KG1 (cell line): ENCODE results near the gene XIRP2.
A peak's percentile ranks its signal among the peaks of the same experiment; 100 is the strongest.

Experiments
- DNase-seq: peaks from one replicate; lab custom pipeline; 2025; lab: John Stamatoyannopoulos, UW

XIRP2 gene

DNA sequence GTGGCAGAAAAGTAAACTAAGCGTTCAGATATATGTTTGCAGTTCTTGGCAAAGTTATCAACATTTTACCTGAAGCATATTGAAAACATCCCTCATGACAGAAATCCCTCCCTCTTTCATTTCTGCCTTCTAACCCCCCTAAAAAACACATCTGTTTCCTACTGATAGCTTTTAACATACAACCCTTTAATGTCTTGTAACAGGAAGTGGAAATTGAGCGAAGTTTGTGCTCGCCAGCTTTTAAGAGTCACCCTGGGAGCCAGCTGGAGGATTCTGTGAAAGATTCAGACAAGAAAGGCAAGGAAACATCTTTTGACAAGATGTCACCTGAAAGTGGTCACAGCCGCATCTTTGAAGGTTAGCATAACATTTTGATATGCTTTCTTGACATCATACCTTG lies 247.4 kb downstream of the XIRP2 start:
- peak; percentile 42 for DNase-seq

DNA sequence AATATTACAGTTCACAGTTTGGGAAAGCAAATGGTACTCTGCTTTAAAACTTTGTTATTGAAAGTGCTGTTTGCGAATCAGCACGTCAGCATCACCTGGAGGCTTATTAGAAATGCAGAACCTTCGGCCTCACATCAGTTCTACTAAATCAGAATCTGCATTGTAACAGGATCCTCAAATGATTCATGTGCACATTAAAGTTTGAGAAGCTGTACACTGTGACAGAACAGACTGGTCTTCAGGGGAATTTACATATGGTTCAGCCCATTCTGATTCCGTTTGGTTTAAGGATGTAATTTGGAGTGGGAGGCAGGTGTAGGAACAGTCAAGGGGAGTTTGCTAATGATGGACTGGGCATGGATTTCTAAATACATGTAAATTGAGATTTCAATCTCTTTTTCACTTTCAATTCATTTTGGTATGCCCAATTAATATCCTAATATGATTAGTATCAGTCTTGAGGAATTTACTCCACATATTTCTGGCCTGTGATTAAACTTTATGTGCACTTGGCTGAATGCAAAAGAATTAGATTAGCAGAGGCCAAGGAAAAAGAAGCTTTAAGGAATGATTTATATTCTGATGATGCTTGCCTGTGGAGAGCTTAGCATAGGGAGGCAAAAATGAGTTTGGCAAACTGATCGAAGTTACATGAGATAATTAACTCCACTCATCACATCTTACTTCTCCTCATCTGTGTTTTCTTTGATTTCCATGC lies 248.8 kb downstream of the XIRP2 start:
- DNase-seq = no peak

DNA sequence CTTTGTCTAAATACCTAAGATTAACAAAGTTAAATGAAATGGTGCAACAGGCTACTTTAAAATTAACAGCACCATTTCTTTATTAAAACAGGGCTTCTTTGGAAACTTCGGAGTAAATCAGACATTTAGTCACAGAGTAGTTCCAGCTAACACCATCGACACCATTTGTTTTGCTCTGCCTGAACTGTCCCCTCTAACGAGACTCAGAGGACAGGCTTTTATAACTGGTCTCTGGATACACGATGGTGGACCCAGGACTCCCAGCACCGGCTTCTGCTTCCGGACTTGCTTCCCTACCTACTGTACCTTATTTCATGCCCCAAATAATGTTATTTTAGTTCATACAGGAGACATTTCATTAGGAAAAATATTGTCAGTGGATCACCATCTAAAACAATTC lies 252.1 kb downstream of the XIRP2 start:
- DNase-seq = no peak

DNA sequence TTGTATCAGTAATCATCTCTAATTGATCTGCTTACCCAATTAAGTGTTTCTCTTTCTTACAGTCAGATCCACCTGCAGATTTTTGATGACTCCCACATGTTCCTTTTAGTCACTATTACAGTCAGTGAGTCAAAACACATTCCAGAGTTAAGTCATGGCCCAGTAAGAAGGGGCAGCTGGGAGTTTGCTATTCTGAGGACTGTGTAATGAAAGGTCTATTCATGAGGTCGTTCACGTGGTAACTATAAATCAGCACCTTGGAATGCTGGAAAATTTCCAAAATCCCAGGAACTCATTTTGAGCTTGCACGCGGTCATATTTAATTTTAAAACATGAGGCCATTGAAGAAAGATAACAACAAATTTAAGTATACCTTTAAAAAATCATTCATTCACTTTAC lies 252.5 kb downstream of the XIRP2 start:
- DNase-seq = no peak

DNA sequence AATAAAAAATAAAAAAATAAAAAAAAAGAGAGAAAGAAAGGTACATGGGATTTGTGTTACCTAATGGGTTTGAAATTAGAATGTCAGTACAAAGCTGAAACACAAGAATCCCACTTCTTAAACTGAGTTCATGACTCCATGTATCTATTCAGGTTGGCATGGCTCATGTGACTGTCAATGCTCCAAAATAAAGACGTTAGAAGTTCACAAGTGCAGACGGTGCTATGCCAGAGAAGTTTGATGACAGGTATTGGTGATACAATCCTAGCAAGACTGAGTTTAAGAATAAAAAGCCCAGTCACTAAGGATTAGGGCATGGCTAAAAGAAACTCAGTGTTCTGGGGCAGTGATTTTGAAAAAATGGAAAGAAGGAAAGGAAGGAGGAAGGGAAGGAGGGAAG lies 254.3 kb downstream of the XIRP2 start:
- DNase-seq = no peak

DNA sequence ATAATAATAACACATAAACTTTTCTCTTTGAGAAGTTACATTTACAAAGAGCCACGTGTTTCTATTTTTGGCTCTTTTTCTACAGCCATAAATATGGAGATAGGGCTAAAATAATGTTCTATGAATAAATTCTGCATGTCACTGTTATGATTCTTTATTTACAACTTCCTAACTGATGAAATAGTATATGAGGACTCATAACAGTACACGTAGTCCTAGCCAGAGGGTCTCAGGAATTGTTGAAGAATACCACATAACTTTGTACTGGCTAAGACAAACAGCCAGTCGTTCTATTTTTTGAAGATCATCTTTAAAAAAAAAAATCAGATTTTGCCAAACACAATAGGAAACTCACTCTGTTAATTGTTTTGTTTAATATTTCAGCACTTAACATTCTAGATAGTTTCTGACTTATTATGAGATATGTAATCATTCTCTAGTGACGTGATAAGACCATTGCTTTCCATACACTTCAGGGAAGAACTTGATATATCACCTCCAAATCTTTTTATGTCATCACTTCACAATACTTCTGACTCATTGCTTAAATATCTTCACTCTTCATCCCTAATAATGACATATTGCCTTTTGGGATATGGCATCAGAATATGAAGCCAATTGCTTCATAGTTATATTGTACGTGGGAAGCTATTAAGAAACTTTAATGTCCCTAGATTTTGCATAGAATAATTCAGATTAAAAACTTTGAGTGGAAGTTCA lies 256.1 kb downstream of the XIRP2 start:
- DNase-seq = no peak

DNA sequence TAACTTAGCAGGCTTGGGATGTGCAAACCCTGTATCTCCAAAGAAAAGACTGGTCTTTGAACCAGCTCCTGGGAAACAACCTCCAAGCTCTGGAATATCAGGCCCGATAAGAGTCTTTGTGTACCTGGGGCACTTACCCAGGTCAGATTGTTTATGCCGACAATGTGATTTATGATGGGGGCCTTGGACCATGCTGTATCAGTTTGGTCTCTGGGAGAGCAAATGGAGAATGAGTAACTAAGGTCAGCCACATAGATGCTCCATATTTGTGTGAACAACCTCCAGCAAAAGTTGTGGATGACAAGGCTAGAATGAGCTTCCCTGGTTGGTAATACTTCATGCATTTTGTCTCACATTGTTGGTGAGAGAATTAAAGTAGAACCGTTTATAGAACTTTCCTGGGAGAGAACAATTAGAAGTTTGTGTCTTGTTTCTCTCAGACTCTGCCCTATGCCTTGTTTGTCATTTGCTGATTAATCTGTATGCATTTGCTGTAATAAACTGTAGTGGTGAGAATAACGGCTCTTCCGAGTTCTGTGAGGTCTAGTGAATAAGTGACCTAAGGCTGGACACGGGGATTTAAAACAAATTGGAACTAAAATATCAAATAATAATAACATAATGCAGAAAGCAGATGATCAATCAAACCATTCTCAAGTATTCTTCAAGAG lies 259.1 kb downstream of the XIRP2 start:
- no peak for DNase-seq

DNA sequence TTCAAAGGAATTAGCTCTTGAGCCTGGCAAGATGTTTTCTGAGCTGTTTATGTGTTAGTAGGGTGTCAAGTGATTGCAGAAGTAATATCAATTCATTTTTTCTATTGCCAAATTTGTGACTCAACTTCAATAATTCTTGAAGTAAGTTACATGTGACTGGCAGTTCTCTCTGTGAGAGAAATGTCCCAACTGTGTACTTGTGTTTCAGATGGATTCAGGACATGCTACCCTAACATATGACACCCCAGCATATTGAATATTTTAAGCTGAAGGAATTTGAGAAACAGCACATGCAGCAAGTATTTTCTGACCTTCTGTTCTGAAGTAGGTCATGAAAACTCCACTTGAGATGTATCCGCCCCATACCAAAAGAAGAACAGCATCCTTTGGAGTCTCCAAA lies 263.6 kb downstream of the XIRP2 start:
- DNase-seq = no peak

DNA sequence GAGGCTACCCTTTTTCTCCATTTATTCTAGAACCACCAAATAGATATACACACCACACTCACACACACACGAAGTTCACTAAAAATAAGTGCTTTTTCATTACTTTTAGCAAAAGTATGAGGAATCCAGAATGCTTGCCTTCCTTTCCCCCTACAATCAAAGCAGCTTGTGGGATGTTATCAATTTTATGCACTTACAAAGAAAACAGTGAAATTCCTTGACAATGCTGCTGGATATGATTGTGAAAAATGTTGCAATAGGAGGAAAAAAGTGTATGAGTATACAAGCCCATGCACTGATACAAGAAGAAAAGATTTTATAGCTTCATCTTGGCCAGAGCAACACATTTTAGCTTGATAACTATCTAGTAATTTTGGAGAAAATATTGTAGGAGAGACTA lies 269.2 kb downstream of the XIRP2 start:
- DNase-seq = no peak

DNA sequence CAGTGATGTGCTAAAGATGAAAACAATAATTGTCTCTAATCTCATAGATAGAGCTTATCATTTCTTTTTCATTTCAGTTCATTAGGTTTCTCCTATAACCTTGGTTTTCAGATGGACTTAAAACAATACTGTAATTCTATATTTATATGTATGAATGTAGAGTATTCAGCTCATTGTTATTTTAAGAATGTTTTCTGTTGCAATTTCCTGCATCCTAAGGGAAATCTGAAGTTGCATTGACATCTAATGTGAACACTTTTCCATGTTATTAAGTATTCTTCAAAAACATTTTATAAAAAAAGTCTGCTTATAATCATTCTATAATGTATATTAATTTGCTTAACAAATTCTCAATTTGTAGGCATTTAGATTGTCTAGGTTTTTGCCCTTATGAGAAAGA lies 288.9 kb downstream of the XIRP2 start:
- no peak for DNase-seq

DNA sequence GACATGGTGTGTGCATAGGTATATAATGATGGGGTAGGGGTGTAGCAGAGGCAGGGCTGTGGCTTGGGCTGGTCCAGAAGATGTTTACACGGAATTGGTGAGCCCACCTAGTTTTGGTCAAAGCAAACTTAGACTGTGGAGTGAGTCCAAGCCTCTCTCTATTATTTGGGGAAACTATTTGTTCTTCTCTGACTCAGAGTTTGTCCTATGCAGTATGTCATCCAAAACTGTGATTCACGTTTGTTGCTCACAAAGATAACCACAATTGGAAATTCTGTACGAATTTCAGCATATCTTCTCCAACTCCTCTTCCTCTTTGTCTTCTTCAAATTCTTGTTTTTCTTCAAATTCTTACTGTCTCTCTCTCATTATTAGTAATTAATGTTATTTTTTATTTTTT lies 292.9 kb downstream of the XIRP2 start:
- no peak for DNase-seq

DNA sequence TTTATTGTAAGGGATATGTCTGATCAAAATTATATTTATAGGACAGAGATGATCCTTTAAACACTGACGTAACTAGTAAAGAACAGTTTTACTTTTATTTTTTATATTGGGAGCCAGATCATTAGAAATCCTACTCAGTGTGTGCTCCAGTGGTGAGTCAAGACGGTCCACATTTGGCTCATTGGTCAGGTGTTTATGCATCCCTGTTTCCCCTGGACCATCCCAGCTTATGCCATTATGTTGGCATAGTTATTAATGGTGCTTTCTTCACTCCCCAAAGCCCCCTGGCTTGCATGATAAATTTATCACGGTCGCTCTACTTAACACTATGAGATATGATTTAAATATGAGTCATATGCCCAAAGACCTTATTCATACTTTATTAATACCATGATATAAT lies 293.4 kb downstream of the XIRP2 start:
- no peak for DNase-seq

DNA sequence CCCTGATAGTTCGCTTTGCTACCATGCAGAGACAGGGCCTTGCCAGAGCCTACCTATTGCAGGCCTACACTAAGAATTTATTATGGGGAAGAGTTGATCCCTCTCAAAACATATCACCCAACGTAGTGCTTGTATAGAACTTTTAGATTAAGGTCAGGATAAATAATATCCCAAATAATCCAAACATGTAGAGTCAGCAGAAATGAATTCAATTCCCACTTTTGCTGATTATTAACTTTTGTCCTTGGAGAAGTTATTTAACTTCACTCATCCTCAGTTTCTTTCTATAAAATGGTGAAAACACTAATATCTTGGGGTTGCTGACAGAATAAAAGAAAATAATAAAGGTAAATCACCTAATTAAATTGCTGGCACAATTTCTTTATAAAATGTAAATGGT lies 294.1 kb downstream of the XIRP2 start:
- no peak for DNase-seq

DNA sequence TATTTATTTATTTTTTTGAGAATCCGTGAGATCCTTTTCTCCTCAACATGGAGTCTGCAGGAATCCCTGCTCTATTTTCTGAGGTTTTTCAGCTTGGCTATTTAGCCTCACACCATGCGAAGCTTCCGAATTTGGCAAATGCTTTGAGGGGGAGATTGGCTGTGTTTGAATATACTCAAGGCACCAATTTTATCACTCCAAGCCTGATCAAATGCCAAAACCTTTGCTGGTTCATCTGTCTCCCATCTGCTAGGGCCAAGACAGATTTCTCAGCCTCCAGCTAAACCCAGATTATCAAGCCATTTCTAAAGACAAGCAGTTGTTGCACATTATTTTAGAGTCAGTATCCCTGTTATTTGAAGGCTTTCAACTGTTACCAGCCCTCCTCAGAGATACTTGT lies 295.7 kb downstream of the XIRP2 start:
- DNase-seq = no peak

DNA sequence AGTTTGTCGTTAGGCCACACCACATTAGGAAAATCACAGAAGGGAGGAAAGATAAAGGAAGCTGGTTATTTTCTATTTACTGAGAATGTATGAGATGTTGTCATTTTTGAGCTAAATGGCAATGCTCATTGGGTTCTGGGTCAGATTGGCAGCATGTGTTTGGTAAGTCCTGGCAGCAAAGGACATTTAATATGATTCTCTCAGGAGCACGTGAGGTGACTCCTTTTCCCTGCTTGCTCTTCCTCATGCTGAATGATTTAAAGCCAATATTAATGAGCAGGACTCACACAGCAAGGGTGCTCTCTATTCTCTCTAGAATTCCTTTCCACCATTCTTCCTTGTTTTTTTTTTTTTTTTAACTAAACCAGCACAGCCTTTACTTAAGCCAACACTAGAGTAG lies 298.2 kb downstream of the XIRP2 start:
- no peak for DNase-seq

DNA sequence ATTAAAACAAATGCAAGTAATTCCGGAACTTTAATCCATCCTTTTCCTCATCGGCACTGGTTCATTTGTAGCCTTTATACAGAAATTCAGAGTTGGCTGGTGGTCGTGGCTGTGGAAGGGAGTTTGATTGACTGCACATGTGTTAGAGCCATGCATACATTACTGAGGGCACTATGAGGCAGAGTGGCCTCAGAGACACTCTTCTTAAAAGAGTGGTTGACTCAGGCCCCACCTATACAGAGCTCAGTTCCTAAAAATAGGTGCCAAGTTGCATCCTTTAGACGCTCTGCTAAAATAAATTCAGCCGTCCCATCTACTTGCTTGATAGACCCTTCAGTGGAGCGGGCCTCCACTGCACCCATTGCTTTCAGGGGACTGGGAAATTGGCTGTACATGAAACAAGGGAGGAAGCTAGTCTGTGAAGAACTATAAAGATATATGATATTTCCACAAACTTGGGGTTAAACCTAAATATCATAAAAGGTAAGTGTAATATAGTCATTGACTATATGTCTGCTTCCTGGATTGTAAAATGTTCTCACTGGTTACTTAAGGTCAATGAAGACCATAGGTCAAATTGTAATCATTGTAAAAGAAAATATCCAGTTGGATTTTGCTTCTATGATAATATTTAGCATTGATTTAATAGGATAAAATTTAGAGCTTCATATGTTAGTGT lies 298.9 kb downstream of the XIRP2 start:
- no peak for DNase-seq

DNA sequence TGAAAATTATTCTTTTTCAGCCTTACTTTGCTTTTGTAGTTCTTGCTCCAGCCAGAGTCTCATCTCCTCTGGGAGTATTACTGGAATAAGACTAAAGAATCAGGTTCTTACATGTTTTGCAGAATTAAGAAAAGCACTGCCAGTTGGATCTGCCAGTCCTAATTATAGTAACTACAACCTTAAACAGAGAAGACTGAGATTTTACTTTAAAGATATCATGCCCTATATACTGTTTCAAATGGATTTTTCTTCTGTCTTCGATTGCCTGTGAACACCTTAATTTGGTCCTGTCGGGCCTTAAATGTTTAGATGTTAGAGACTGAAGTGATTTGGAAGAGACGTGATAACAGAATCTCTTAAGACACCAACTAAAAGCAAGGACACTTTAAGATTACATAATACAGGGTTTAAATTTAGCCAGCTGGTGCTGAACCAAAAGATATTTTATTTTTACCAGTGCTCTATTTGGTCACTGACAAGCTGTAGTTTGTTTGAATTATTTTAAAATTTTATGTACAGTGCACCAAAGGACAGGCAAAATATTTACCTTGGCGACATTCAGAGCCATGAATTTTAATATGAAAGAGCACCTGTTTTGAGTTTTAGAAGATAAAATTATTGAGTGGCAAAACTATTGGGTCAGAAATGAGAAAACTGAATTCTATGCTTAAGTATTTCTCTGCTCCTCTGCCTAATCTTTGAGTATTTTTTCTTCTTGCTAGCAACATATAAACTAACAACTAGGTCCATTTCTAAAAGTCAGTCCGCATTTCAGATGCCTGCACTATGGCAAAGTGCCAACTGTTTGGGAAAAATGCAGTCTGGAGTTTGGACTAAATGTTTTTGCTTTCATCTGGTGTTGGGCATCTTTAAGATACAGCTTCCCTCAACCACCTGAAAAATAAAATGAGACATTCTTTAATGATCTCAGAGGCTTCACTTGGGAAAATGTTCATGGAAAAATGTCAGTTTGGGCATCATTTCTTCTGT lies 300.0 kb downstream of the XIRP2 start:
- DNase-seq = no peak

DNA sequence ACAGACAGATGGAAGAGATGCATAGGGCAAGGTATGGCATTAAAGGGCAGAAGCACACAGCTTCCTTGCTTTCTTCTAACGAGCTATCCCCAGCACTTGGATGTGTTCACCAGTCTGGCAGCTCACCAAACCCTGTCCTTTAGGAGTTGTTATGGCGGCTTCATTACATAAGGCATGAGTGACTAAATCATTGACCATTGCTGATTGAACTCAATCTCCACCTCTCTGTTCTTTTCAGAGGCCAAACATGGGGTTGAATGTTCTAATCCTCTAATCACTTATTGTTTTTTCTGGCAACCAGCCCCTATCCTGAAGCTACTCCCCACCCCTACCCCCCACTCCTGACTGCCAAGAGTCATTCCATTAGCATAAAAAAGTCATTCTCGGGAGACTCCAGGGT lies 301.8 kb downstream of the XIRP2 start:
- no peak for DNase-seq

DNA sequence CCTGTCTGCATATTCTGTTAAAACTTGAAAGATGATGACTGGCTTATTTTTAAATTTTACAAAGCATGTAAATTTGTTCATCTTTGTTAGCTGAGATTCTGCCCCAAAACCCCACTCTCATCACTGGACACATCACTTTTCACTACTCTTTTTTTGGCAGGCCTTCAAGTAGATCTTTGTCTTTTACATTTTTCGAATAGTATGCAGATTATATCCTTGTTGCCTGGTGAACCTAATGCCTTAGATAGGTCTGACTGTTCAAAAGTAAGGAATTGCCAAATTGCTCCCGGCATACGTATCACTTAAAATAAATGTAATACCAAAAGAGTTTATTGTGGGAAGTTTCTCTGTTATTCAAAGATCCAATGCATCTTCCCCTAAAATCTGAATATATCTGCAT lies 303.3 kb downstream of the XIRP2 start:
- no peak for DNase-seq

DNA sequence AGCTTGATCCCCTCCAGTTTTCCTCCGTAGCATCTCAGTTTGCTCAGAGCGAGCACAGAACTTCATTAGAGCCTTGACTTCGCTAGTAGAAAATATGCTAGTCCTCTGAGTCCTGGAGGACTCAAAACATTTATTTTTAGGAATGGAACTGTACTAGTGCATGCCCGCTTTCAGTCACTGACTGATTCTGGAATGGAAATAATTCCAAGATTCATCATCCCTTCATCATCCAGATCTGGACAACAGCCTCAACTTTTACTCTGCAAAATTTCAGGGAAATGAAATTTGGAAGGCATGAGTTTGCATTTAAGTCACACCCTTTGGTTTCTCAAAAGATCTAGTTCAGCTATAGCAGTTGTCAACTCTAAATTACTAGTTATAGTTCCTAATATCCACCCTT lies 304.6 kb downstream of the XIRP2 start:
- DNase-seq = no peak

DNA sequence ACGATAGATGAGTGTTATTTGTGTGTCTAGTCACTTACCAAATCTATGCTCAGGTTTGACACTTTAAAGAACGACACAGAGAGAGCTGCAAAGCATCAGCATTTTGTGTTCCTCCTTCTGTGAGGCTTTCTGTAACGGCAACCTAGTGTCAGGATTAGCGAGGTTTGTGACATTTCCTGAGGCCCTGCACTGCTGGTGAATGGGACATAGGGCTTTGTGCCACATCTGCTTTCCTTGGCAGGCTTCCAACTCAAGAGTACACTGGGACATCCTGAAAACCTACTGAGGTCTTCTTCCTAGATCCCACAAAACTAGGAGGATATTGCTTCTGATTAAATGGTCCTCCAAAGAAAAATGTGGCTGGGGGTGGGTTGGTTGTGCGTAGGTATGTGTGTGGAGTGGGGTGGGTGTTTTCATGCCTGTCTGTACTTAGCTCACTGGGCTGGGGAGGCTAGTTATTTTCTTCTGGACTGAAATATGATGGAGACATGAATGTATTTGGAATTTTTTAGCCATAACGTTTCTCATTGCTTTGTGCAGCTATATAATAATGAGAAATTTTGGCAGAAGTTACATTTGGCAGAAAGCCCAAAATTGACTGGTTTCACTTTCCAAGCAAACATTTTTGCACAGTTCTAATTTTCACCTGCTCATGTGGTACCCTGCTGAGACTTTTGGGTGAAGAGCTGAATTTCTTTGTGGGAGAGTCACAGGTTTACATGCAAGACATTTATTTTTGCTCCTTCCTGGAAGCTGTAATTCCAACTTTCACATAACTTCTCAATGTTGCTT lies 308.4 kb downstream of the XIRP2 start:
- peak; percentile 62 for DNase-seq
